SK-N-SH (cell line): ENCODE data around the gene ETS2. TPM values are rescaled to one million over a fixed set of nuclear protein-coding genes. Genes with fewer than 3 reads are reported as not detected.

Experiments used
- CTCF ChIA-PET: fragments of 300-600, 350-600 bp; formaldehyde crosslinking; extraction: SDS; loops from one replicate; lab custom pipeline; 2021; lab: Yijun Ruan, JAX
- POLR2A ChIA-PET: fragments of 350-600 bp; sonication (Branson Sonifier 250); formaldehyde crosslinking; extraction: SDS; loops from one replicate; lab custom pipeline; 2020; ENCODE audit warnings: antibody characterized with exemption, inconsistent platforms; lab: Yijun Ruan, JAX
- DNase-seq: peaks from one replicate; pipeline ENCODE4 v3.0.0; 2012
- H2AFZ ChIP-seq: fragments of 200-600 bp; sonication (generic); 2 replicates; pipeline ENCODE4 v1.8.1; 2016; ENCODE audit warnings: antibody characterized with exemption, mild to moderate bottlenecking, low read depth
- H3F3A ChIP-seq: fragments of 200-600 bp; sonication (generic); replicated peaks from 2 replicates; pipeline ENCODE3; 2016; ENCODE audit warnings: antibody characterized with exemption, mild to moderate bottlenecking; ENCODE audit not compliant: insufficient read depth
- H3K27ac ChIP-seq, 2 experiments: fragments of 200-500 bp in 1 of 2; fragments of 200-600 bp in 1 of 2; sonication (Bioruptor generic) in 1 of 2; sonication (generic), shearing (Covaris generic) in 1 of 2; 2 replicates each; pipeline versions ENCODE4 v1.5.1 to v1.6.1; 2014 to 2016; ENCODE audit warnings: low read depth in 2 of 2, inconsistent platforms in 1 of 2, low read length in 1 of 2, mild to moderate bottlenecking in 1 of 2, mixed read lengths in 1 of 2
- H3K27me3 ChIP-seq: fragments of 200-600 bp; sonication (generic), shearing (Covaris generic); 2 replicates; pipeline ENCODE4 v1.6.1; 2016; ENCODE audit warnings: mixed run types; ENCODE audit not compliant: insufficient read depth
- H3K36me3 ChIP-seq, 2 experiments: fragments of 200-500 bp in 1 of 2; fragments of 200-600 bp in 1 of 2; sonication (Bioruptor generic) in 1 of 2; sonication (generic) in 1 of 2; replicated peaks in 1 of 2; 2 replicates each; pipeline versions ENCODE3 to v1.5.1; 2014 to 2016; ENCODE audit warnings: low read length in 1 of 2, mild to moderate bottlenecking in 1 of 2; ENCODE audit not compliant: insufficient read depth in 2 of 2, control insufficient read depth in 1 of 2
- H3K4me1 ChIP-seq, 2 experiments: fragments of 200-500 bp in 1 of 2; fragments of 200-600 bp in 1 of 2; sonication (Bioruptor generic) in 1 of 2; sonication (generic), shearing (Covaris generic) in 1 of 2; 2 replicates each; pipeline versions ENCODE4 v1.5.1 to v1.6.1; 2014 to 2016; ENCODE audit warnings: low read depth in 1 of 2, low read length in 1 of 2, mixed run types in 1 of 2; ENCODE audit not compliant: insufficient read depth in 2 of 2, control insufficient read depth in 1 of 2
- H3K4me2 ChIP-seq: fragments of 200-600 bp; sonication (generic), shearing (Covaris generic); 2 replicates; pipeline ENCODE4 v1.6.1; 2017; ENCODE audit warnings: mixed run types
- H3K4me3 ChIP-seq, 2 experiments: fragments of 200-500 bp in 1 of 2; fragments of 200-600 bp in 1 of 2; sonication (Bioruptor generic) in 1 of 2; sonication (generic), shearing (Covaris generic) in 1 of 2; 2 replicates each; pipeline versions ENCODE4 v1.5.1 to v1.8.1; 2014 to 2016; ENCODE audit warnings: low read depth in 2 of 2, inconsistent platforms in 1 of 2, low read length in 1 of 2, mild to moderate bottlenecking in 1 of 2, mixed read lengths in 1 of 2, moderate library complexity in 1 of 2
- H3K79me2 ChIP-seq: fragments of 200-600 bp; sonication (generic); 2 replicates; pipeline ENCODE4 v1.8.1; 2017; ENCODE audit warnings: mild to moderate bottlenecking; ENCODE audit not compliant: insufficient read depth
- H3K9ac ChIP-seq: fragments of 200-600 bp; sonication (generic); 2 replicates; pipeline ENCODE4 v1.6.1; 2017; ENCODE audit warnings: mixed run types
- H3K9me2 ChIP-seq: fragments of 200-600 bp; sonication (generic); 2 replicates; pipeline ENCODE4 v1.6.1; 2017; ENCODE audit warnings: mixed run types
- H3K9me3 ChIP-seq: fragments of 200-600 bp; sonication (generic); 2 replicates; pipeline ENCODE4 v1.6.1; 2017; ENCODE audit warnings: mixed run types, mild to moderate bottlenecking, moderate library complexity
- H4K20me1 ChIP-seq: fragments of 200-600 bp; sonication (generic); 2 replicates; pipeline ENCODE4 v1.6.1; 2017; ENCODE audit warnings: mild to moderate bottlenecking, mixed run types; ENCODE audit not compliant: insufficient read depth
- CTCF ChIP-seq: fragments of 200-600 bp; sonication (generic); IDR thresholded peaks from 2 replicates; pipeline ENCODE4 v1.6.1; 2017; ENCODE audit warnings: antibody characterized with exemption, mild to moderate bottlenecking, moderate library complexity
- ELF1 ChIP-seq: IDR thresholded peaks from 2 replicates; pipeline ENCODE4 v1.4.0; 2012
- EP300 ChIP-seq, 2 experiments: IDR thresholded peaks; 2 replicates each; pipeline versions ENCODE4 v1.4.0 to v1.6.1; 2012; ENCODE audit warnings: borderline replicate concordance in 1 of 2, low read depth in 1 of 2, low read length in 1 of 2
- FOXM1 ChIP-seq: IDR thresholded peaks from 2 replicates; pipeline ENCODE4 v1.4.0; 2012; ENCODE audit warnings: low read depth, mild to moderate bottlenecking
- GATA2 ChIP-seq: sonication (generic); formaldehyde crosslinking; IDR thresholded peaks from 2 replicates; pipeline ENCODE4 v1.5.0; 2020; ENCODE audit warnings: mild to moderate bottlenecking, missing genetic modification reagents
- IRF3 ChIP-seq: fragments of 150-350 bp; IDR thresholded peaks from 2 replicates; pipeline ENCODE4 v1.6.1; 2016; ENCODE audit warnings: mild to moderate bottlenecking, low read depth, low read length
- JUND ChIP-seq: IDR thresholded peaks from 2 replicates; pipeline ENCODE4 v1.4.0; 2012
- MAX ChIP-seq: IDR thresholded peaks from 2 replicates; pipeline ENCODE4 v1.4.0; 2012; ENCODE audit warnings: low read depth
- MXI1 ChIP-seq: IDR thresholded peaks from 2 replicates; pipeline ENCODE4 v1.6.1; 2012; ENCODE audit warnings: mild to moderate bottlenecking, low read depth, low read length, improper control_type of control experiment
- NFIC ChIP-seq: IDR thresholded peaks from 2 replicates; pipeline ENCODE4 v1.4.0; 2012; ENCODE audit warnings: borderline replicate concordance
- NRF1 ChIP-seq: IDR thresholded peaks from 2 replicates; pipeline ENCODE4 v1.6.1; 2012; ENCODE audit warnings: low read depth, mild to moderate bottlenecking, low read length
- SMC3 ChIP-seq: IDR thresholded peaks from 2 replicates; pipeline ENCODE4 v1.6.1; 2012; ENCODE audit warnings: low read depth, low read length, improper control_type of control experiment
- TAF1 ChIP-seq: IDR thresholded peaks from 2 replicates; pipeline ENCODE4 v1.6.1; 2012; ENCODE audit warnings: low read depth, mild to moderate bottlenecking, low read length, moderate library complexity, borderline replicate concordance
- TEAD4 ChIP-seq: IDR thresholded peaks from 2 replicates; pipeline ENCODE4 v1.4.0; 2012; ENCODE audit warnings: mild to moderate bottlenecking, borderline replicate concordance; ENCODE audit not compliant: insufficient read depth
- YY1 ChIP-seq: IDR thresholded peaks from 2 replicates; pipeline ENCODE4 v1.4.0; 2012; ENCODE audit warnings: low read depth, mild to moderate bottlenecking
- WGBS: methylation state at CpG from one replicate; pipeline ENCODE4 v1.1.6; 2017; ENCODE audit warnings: low lambda C conversion rate; 5-methylcytosine and 5-hydroxymethylcytosine counted together
- polyA plus RNA-seq, 3 experiments: library from polyadenylated mRNA; depleted of rRNA; stranded (reverse); fragments of >200 nt; gene quantifications; 2 replicates each; pipeline ENCODE4 v1.2.3, GENCODE V29; 2012
- TF ChIP-seq, protein P1 (sequence below): IDR thresholded peaks from 2 replicates; pipeline ENCODE4; 2012
- TF ChIP-seq, protein P2 (sequence below): fragments of 150-350 bp; IDR thresholded peaks from 2 replicates; pipeline ENCODE4 v1.6.1; 2017; ENCODE audit warnings: antibody characterized with exemption, low read length, low read depth, borderline replicate concordance

ETS2 gene
- polyA plus RNA-seq, 1 of the 3 experiments (the other 2 are of a cell fraction) = 16.3 TPM

GRCh38 chr21:38822778-38823238 is 17.1 kb downstream of the ETS2 start:
- 94% methylated on average over 26 of the region's 26 CpGs for WGBS
- 0 out of 2 replicates have a peak, but pooled peaks cover 7% of the 10 kb centered on the region for H3K9me3 ChIP-seq
- H3K79me2 ChIP-seq = peaks cover 8% of the 10 kb centered on the region; the same call in 1 of the 2 replicates
- no peaks in the 10 kb centered on the region for H4K20me1 ChIP-seq
- POLR2A ChIA-PET = no interaction called here
- H3K36me3 ChIP-seq = peaks cover 61 to 73% of the 10 kb centered on the region in 2 experiments
- TF ChIP-seq SMC3 = no peak
- TF ChIP-seq, protein P1, sequence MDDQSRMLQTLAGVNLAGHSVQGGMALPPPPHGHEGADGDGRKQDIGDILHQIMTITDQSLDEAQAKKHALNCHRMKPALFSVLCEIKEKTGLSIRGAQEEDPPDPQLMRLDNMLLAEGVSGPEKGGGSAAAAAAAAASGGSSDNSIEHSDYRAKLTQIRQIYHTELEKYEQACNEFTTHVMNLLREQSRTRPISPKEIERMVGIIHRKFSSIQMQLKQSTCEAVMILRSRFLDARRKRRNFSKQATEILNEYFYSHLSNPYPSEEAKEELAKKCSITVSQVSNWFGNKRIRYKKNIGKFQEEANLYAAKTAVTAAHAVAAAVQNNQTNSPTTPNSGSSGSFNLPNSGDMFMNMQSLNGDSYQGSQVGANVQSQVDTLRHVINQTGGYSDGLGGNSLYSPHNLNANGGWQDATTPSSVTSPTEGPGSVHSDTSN = no peak
- no peak for TF ChIP-seq NRF1
- no peak for TF ChIP-seq CTCF
- no peak for TF ChIP-seq NFIC
- TF ChIP-seq TEAD4 = no peak
- no peak for TF ChIP-seq TAF1
- no peak for TF ChIP-seq GATA2
- TF ChIP-seq FOXM1 = no peak
- no peak for TF ChIP-seq YY1
- TF ChIP-seq, protein P2, sequence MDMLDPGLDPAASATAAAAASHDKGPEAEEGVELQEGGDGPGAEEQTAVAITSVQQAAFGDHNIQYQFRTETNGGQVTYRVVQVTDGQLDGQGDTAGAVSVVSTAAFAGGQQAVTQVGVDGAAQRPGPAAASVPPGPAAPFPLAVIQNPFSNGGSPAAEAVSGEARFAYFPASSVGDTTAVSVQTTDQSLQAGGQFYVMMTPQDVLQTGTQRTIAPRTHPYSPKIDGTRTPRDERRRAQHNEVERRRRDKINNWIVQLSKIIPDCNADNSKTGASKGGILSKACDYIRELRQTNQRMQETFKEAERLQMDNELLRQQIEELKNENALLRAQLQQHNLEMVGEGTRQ = no peak
- TF ChIP-seq IRF3 = no peak
- TF ChIP-seq JUND = no peak
- CTCF ChIA-PET = no interaction called here
- H3K9me2 ChIP-seq = no peaks in the 10 kb centered on the region
- no peak for DNase-seq
- H3K4me2 ChIP-seq = no peak overlapping the region
- H3K27me3 ChIP-seq = no peaks in the 10 kb centered on the region
- no peak overlapping the region for H3K9ac ChIP-seq
- H2AFZ ChIP-seq = no peak overlapping the region
- peaks cover 0 to 2% of the 10 kb centered on the region in 2 experiments; a peak in 1 of 4 replicates for H3K4me1 ChIP-seq
- peaks cover 29% of the 10 kb centered on the region for H3F3A ChIP-seq
- H3K4me3 ChIP-seq = no peak overlapping the region
- H3K27ac ChIP-seq = no peak overlapping the region; a peak in 1 of 4 replicates

- 0 out of 2 replicates have a peak, but pooled peaks cover 7% of the 10 kb centered on the region for H3K9me3 ChIP-seq
- no peak overlapping the region for H2AFZ ChIP-seq
- H4K20me1 ChIP-seq = no peaks in the 10 kb centered on the region
- peaks cover 3% of the 10 kb centered on the region; the same call in 1 of the 2 replicates for H3K79me2 ChIP-seq
- H3F3A ChIP-seq = peaks cover 29% of the 10 kb centered on the region
- peaks cover 52 to 64% of the 10 kb centered on the region in 2 experiments for H3K36me3 ChIP-seq
- CTCF ChIA-PET = no interaction called here
- peaks cover 0 to 2% of the 10 kb centered on the region in 2 experiments; a peak in 1 of 4 replicates for H3K4me1 ChIP-seq
- H3K9me2 ChIP-seq = no peaks in the 10 kb centered on the region
- POLR2A ChIA-PET = no interaction called here
- H3K9ac ChIP-seq = no peak overlapping the region
- H3K27me3 ChIP-seq = no peaks in the 10 kb centered on the region
- no peak overlapping the region for H3K27ac ChIP-seq
- TF ChIP-seq EP300 (IDR thresholded peaks at IDR 0.05; ENCODE audit: borderline replicate concordance in 1 of 2, low read depth in 1 of 2, low read length in 1 of 2) (no peak), CTCF (no peak), NFIC (no peak), FOXM1 (no peak), MAX (no peak), MXI1 (no peak), NRF1 (no peak), ELF1 (no peak)
- TF ChIP-seq, protein P2 = no peak
- 93% methylated on average over 3 of the region's 3 CpGs for WGBS
- no peak overlapping the region for H3K4me2 ChIP-seq
- no peak for DNase-seq
- H3K4me3 ChIP-seq = no peak overlapping the region
These were observed 18.0 kb downstream of the ETS2 start for GRCh38 chr21:38823737-38824123.
